HG03066 (cell line): ENCODE measurements around the gene RBMS1.

Source experiments
- ATAC-seq: cut with Tn5 transposase; IDR thresholded peaks from one replicate; pipeline ENCODE4 v1.9.1; 2021; ENCODE audit warnings: low read depth; ENCODE audit not compliant: unreplicated experiment

The RBMS1 gene

GRCh38 chr2:160493227-160494028 lies at the start of gene RBMS1:
TSS of gene RBMS1 (minus strand) at chr2:160493807. CDS start at chr2:160493363, 444 bp downstream.
- ATAC-seq, result no peak

GRCh38 chr2:160541745-160542144 lies 48.1 kb upstream of the RBMS1 start:
- ATAC-seq, result no peak

- no peak for ATAC-seq
These were observed 45.1 kb upstream of the RBMS1 start for GRCh38 chr2:160538559-160539355.

GRCh38 chr2:160538115-160538514 lies 44.5 kb upstream of the RBMS1 start:
- no peak for ATAC-seq

GRCh38 chr2:160534996-160535395 lies 41.4 kb upstream of the RBMS1 start:
- ATAC-seq, result no peak

- no peak for ATAC-seq
These were observed 40.6 kb upstream of the RBMS1 start for GRCh38 chr2:160534249-160534648.

- no peak for ATAC-seq
These were observed 39.9 kb upstream of the RBMS1 start for GRCh38 chr2:160533482-160533881.

GRCh38 chr2:160532388-160532787 lies 38.8 kb upstream of the RBMS1 start:
- ATAC-seq, result no peak

- no peak for ATAC-seq
These were observed 29.5 kb upstream of the RBMS1 start for GRCh38 chr2:160522951-160523710.

GRCh38 chr2:160517731-160518130 lies 24.1 kb upstream of the RBMS1 start:
- ATAC-seq, result no peak

GRCh38 chr2:160516547-160517365 lies 23.1 kb upstream of the RBMS1 start:
- ATAC-seq, result no peak

- no peak for ATAC-seq
These were observed 21.5 kb upstream of the RBMS1 start for GRCh38 chr2:160515120-160515519.

GRCh38 chr2:160513120-160513519 lies 19.5 kb upstream of the RBMS1 start:
- ATAC-seq, result no peak

GRCh38 chr2:160512491-160512890 lies 18.9 kb upstream of the RBMS1 start:
- ATAC-seq, result no peak

- no peak for ATAC-seq
These were observed 17.0 kb upstream of the RBMS1 start for GRCh38 chr2:160510617-160511016.

- ATAC-seq, result no peak
These were observed 15.4 kb upstream of the RBMS1 start for GRCh38 chr2:160509016-160509415.

GRCh38 chr2:160507464-160507863 lies 13.9 kb upstream of the RBMS1 start:
- ATAC-seq, result no peak

- no peak for ATAC-seq
These were observed 13.4 kb upstream of the RBMS1 start for GRCh38 chr2:160507046-160507407.

GRCh38 chr2:160506371-160507045 lies 12.9 kb upstream of the RBMS1 start:
- ATAC-seq, result no peak

GRCh38 chr2:160505256-160505655 lies 11.6 kb upstream of the RBMS1 start:
- no peak for ATAC-seq
